ENCODE results near the gene GMPPB.

Gene GMPPB

GRCh38 chr3:49713336-49714105 is 10.2 kb downstream of the GMPPB start:
- no peak overlapping the region for H3K4me3 ChIP-seq (ENCODE audit: low read length)

GRCh38 chr3:49712631-49713317 is 11.0 kb downstream of the GMPPB start:
- H3K4me3 ChIP-seq (ENCODE audit: low read length), result no peak overlapping the region
- TF ChIP-seq ZNF274 (IDR thresholded peaks at IDR 0.05; ENCODE audit: low read depth, low read length), result no peak

More at GRCh38 chr3:49713336-49714105, 10.2 kb downstream of the GMPPB start:
- no peak for TF ChIP-seq ZNF274 (IDR thresholded peaks at IDR 0.05; ENCODE audit: low read depth, low read length)

- no peak overlapping the region for H3K4me3 ChIP-seq (ENCODE audit: low read length)
- no peak for TF ChIP-seq ZNF274 (IDR thresholded peaks at IDR 0.05; ENCODE audit: low read depth, low read length)
Measured at GRCh38 chr3:49712166-49712565, 11.6 kb downstream of the GMPPB start.

GRCh38 chr3:49711489-49711888 is 12.3 kb downstream of the GMPPB start:
- TF ChIP-seq ZNF274 (IDR thresholded peaks at IDR 0.05; ENCODE audit: low read depth, low read length), result no peak
- no peak overlapping the region for H3K4me3 ChIP-seq (ENCODE audit: low read length)

- no peak for TF ChIP-seq ZNF274 (IDR thresholded peaks at IDR 0.05; ENCODE audit: low read depth, low read length)
- H3K4me3 ChIP-seq (ENCODE audit: low read length), result no peak overlapping the region
Measured at GRCh38 chr3:49709852-49710251, 13.9 kb downstream of the GMPPB start.

- TF ChIP-seq ZNF274 (IDR thresholded peaks at IDR 0.05; ENCODE audit: low read depth, low read length), result no peak
- H3K4me3 ChIP-seq (ENCODE audit: low read length), result no peak overlapping the region
Measured at GRCh38 chr3:49707113-49707480, 16.7 kb downstream of the GMPPB start.

GRCh38 chr3:49706456-49707112 is 17.2 kb downstream of the GMPPB start:
- no peak overlapping the region for H3K4me3 ChIP-seq (ENCODE audit: low read length)
- no peak for TF ChIP-seq ZNF274 (IDR thresholded peaks at IDR 0.05; ENCODE audit: low read depth, low read length)

GRCh38 chr3:49705390-49705960 is 18.3 kb downstream of the GMPPB start:
- H3K4me3 ChIP-seq (ENCODE audit: low read length), result no peak overlapping the region
- TF ChIP-seq ZNF274 (IDR thresholded peaks at IDR 0.05; ENCODE audit: low read depth, low read length), result no peak

GRCh38 chr3:49704629-49705028 is 19.1 kb downstream of the GMPPB start:
- no peak overlapping the region for H3K4me3 ChIP-seq (ENCODE audit: low read length)
- no peak for TF ChIP-seq ZNF274 (IDR thresholded peaks at IDR 0.05; ENCODE audit: low read depth, low read length)

GRCh38 chr3:49703956-49704355 is 19.8 kb downstream of the GMPPB start:
- no peak overlapping the region for H3K4me3 ChIP-seq (ENCODE audit: low read length)
- no peak for TF ChIP-seq ZNF274 (IDR thresholded peaks at IDR 0.05; ENCODE audit: low read depth, low read length)

- TF ChIP-seq ZNF274 (IDR thresholded peaks at IDR 0.05; ENCODE audit: low read depth, low read length), result no peak
- H3K4me3 ChIP-seq (ENCODE audit: low read length), result no peak overlapping the region
Measured at GRCh38 chr3:49703443-49703927, 20.3 kb downstream of the GMPPB start.

GRCh38 chr3:49702672-49703071 is 21.1 kb downstream of the GMPPB start:
- no peak overlapping the region for H3K4me3 ChIP-seq (ENCODE audit: low read length)
- no peak for TF ChIP-seq ZNF274 (IDR thresholded peaks at IDR 0.05; ENCODE audit: low read depth, low read length)

GRCh38 chr3:49701388-49702077 is 22.2 kb downstream of the GMPPB start:
- H3K4me3 ChIP-seq (ENCODE audit: low read length), result no peak overlapping the region
- TF ChIP-seq ZNF274 (IDR thresholded peaks at IDR 0.05; ENCODE audit: low read depth, low read length), result no peak
